A673 (cell line): ENCODE measurements around the gene PIK3IP1. TPM values are rescaled to one million over a fixed set of nuclear protein-coding genes. Genes with fewer than 3 reads are reported as not detected.

Source experiments
- BruUV-seq: library from RNA; stranded (reverse); fragments of 400-500 nt; replicated peaks from 2 replicates; lab custom pipeline; 2021; lab: Mats Ljungman, UMichigan
- CTCF ChIA-PET: fragments of 300-600 bp; sonication (Branson Sonifier 250); formaldehyde crosslinking; loops from one replicate; lab custom pipeline; 2022; ENCODE audit warnings: antibody characterized with exemption; lab: Charles Lee
- POLR2A ChIA-PET: fragments of 300-600 bp; sonication (Branson Sonifier 250); formaldehyde crosslinking; loops from one replicate; lab custom pipeline; 2022; ENCODE audit warnings: antibody characterized with exemption; ENCODE audit not compliant: low non-redundant PET; lab: Charles Lee
- DNase-seq: peaks from one replicate; pipeline ENCODE4 v3.0.0-alpha.2; 2015; ENCODE audit warnings: low spot score
- H3K27ac ChIP-seq: fragments of 200-600 bp; sonication (generic); 2 replicates; pipeline ENCODE4 v1.5.1; 2016; ENCODE audit warnings: mixed run types, low read depth, mild to moderate bottlenecking, mixed read lengths, antibody characterized with exemption, low read length; ENCODE audit not compliant: poor library complexity, severe bottlenecking
- H3K27me3 ChIP-seq: fragments of 200-600 bp; sonication (generic); replicated peaks from 2 replicates; pipeline ENCODE4 v1.6.1; 2017; ENCODE audit warnings: mixed run types, low read depth, mild to moderate bottlenecking, mixed read lengths, antibody characterized with exemption, low read length; ENCODE audit not compliant: insufficient read depth, poor library complexity
- H3K36me3 ChIP-seq: fragments of 200-600 bp; sonication (generic); 2 replicates; pipeline ENCODE4 v1.6.1; 2016; ENCODE audit warnings: mixed run types, mild to moderate bottlenecking, mixed read lengths, antibody characterized with exemption, low read length; ENCODE audit not compliant: insufficient read depth, poor library complexity, severe bottlenecking
- H3K4me1 ChIP-seq: fragments of 200-600 bp; sonication (generic); 2 replicates; pipeline ENCODE4 v1.6.1; 2017; ENCODE audit warnings: mixed run types, mild to moderate bottlenecking, mixed read lengths, antibody characterized with exemption, low read length; ENCODE audit not compliant: insufficient read depth, poor library complexity, severe bottlenecking
- H3K4me3 ChIP-seq: fragments of 200-600 bp; sonication (generic); 2 replicates; pipeline ENCODE4 v1.5.1; 2016; ENCODE audit warnings: low read depth, mixed run types, mild to moderate bottlenecking, mixed read lengths, low read length; ENCODE audit not compliant: poor library complexity, severe bottlenecking
- H3K9me3 ChIP-seq: fragments of 200-600 bp; sonication (generic); 2 replicates; pipeline ENCODE4 v1.6.1; 2016; ENCODE audit warnings: mixed run types, low read depth, mild to moderate bottlenecking, mixed read lengths, antibody characterized with exemption, low read length; ENCODE audit not compliant: poor library complexity, severe bottlenecking
- EZH2 ChIP-seq: fragments of 200-600 bp; sonication (generic); IDR thresholded peaks from 2 replicates; pipeline ENCODE4 v1.6.1; 2017; ENCODE audit warnings: borderline replicate concordance, low read depth, mild to moderate bottlenecking, mixed read lengths, antibody characterized with exemption, low read length; ENCODE audit not compliant: poor library complexity, severe bottlenecking
- intact Hi-C: fragments of 100-400 bp; cut with micrococcal nuclease; formaldehyde crosslinking; loops from one replicate; pipeline ENCODE4 v1.10.0; 2022; ENCODE audit not compliant: unreplicated experiment
- total RNA-seq: library from RNA; stranded (reverse); gene quantifications from 2 replicates; pipeline ENCODE4 v1.2.3, GENCODE V29; 2021
- TF ChIP-seq, protein P1 (sequence below): fragments of 300-800, 200-600 bp; sonication (generic); conservative IDR thresholded peaks from 2 replicates; pipeline ENCODE4 v1.5.1; 2017; ENCODE audit warnings: low read depth, mild to moderate bottlenecking, antibody characterized with exemption, low read length, moderate library complexity, mixed read lengths

Gene PIK3IP1
- total RNA-seq, 1 experiment from 2014 or later: 0.24 TPM

DNA sequence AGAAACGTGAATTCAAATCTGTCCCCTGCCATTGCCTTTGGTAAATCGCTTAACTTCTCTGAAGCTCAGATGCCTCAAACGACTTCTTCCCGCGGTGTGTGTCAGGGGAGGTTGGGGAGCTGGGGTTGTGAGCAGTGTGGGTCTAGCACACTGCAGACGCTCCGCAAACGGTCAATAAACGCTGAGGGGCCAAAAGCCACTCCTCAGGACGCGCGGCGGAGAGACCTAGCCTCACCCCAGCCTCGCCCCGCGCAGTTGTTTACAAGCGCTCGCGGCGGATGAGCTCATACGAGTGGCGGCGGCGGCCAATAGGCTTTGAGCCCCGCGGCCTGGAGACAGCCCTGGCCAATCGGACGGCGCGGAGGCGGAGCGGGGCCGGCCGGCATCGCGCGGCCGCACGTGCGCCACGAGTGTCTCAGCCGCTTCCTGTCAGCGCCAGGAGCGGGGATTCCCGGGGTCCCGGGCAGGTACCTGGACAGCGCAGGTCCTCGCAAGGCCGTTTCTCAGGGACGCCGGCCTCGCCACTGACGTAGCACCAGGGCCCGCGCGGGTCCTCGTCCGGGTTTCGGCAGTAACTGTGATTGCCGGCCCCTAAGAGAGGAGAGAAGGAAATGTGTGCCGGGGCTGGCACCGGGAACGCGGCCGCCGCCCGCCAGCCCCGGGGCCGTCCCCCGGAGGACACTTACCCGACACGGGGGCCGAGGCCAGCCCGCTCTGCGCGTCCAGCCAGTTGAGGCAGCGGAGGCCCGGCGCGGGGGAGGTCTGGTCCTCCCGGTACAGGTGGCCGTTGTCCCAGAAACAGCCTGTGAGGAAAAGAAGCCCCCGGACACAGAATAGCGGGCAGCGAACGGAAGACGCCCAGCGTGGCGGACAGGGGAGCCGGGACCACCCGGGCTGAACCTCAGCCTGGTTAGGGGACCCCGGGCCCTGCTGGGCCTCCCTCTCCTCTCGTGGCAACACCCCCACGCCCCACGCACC, 1.5 kb downstream of the PIK3IP1 start:
- DNase-seq: peak; percentile 94
- Histone ChIP-seq H3K9me3 (no peaks in the 10 kb centered on the region), H3K4me3 (peak overlapping the region; percentile 49), H3K27ac (no peak overlapping the region), H3K27me3 (no peaks in the 10 kb centered on the region), H3K36me3 (no peaks in the 10 kb centered on the region), H3K4me1 (peaks cover 23% of the 10 kb centered on the region)
- no peak for TF ChIP-seq EZH2
- TF ChIP-seq, protein P1, sequence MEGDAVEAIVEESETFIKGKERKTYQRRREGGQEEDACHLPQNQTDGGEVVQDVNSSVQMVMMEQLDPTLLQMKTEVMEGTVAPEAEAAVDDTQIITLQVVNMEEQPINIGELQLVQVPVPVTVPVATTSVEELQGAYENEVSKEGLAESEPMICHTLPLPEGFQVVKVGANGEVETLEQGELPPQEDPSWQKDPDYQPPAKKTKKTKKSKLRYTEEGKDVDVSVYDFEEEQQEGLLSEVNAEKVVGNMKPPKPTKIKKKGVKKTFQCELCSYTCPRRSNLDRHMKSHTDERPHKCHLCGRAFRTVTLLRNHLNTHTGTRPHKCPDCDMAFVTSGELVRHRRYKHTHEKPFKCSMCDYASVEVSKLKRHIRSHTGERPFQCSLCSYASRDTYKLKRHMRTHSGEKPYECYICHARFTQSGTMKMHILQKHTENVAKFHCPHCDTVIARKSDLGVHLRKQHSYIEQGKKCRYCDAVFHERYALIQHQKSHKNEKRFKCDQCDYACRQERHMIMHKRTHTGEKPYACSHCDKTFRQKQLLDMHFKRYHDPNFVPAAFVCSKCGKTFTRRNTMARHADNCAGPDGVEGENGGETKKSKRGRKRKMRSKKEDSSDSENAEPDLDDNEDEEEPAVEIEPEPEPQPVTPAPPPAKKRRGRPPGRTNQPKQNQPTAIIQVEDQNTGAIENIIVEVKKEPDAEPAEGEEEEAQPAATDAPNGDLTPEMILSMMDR: no peak
- ChIA-PET CTCF (interaction anchor here (0.5 to 1.6 kb wide), 4 partner anchors 18 to 131 kb away, joined by 3 to 7 read pairs (median 5); no protein-coding TSS in a partner anchor), POLR2A (interaction anchor here (0.7 to 1.0 kb wide), 2 partner anchors 56 to 229 kb away, joined by 4 read pairs; partner anchors contain the start of gene PATZ1)
- intact Hi-C loops: loop anchor here (5.0 kb wide), 2 partner anchors 78 to 183 kb away; partner anchors contain the start of genes LIMK2 and SELENOM
- BruUV-seq: no TSS peak

DNA sequence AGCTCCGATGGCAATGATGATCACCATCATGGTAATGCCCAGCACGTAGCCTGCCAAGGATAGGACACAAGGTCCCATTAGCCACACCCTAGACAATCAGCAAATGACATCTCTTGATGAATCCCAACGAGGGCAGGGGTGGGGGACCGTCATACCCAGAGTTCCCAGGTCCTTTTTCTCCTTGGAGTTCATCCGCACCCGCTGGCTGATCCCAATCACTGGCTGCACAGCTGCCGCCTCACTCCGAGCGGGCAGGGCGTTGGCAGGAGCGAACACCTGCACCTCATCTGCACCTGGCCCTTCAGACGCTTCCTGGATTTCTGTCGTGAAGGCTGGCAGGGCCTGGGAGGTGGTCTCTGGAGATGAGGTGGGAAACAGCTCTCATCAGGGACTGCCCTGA, 2.9 kb downstream of the PIK3IP1 start:
- POLR2A ChIA-PET: no interaction called here
- H3K4me1 ChIP-seq: peaks cover 19% of the 10 kb centered on the region
- DNase-seq: no peak
- no peak overlapping the region for H3K4me3 ChIP-seq
- no peaks in the 10 kb centered on the region for H3K36me3 ChIP-seq
- intact Hi-C loops: no loop called here
- H3K9me3 ChIP-seq: no peaks in the 10 kb centered on the region
- no peak for TF ChIP-seq EZH2
- TF ChIP-seq, protein P1: no peak
- no peak overlapping the region for H3K27ac ChIP-seq
- H3K27me3 ChIP-seq: no peaks in the 10 kb centered on the region
- no TSS peak for BruUV-seq
- CTCF ChIA-PET: no interaction called here

DNA sequence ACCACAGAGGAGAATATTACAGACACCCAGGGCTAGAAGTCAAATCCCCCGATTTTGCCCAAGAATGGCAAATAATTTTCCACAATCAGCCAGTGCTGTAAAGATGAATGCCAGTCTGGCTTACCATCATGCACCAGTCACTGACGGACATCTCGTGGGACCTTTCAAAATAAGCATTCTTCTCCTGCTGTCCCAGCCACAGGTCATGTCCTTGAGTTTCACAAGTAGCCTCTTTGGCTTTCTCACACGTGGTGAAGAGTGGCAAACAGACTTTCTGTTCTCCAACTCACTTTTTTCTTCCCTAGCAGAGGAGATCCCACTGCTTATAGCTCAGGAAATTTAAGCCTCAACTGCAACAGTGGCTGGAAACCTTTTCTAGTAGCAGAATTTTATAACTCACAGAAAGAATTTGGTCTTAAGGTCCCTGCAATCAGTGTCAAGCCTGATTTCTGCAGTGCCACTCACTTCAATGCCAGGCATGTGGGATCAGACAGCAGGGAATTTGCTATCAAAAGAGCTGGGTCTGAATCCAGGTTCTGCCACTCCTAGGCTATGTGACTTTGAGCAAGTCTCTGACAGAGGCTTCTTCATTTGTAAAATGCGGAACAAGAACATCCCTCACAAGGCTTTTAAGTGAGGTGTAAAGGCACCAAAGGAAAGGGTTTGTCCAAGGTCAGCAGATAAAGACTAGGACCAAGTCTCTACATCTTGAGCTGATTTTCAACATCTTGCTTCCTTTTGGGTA, 3.6 kb downstream of the PIK3IP1 start:
- DNase-seq: no peak
- no TSS peak for BruUV-seq
- H3K4me3 ChIP-seq: no peak overlapping the region
- peaks cover 19% of the 10 kb centered on the region for H3K4me1 ChIP-seq
- CTCF ChIA-PET: no interaction called here
- intact Hi-C loops: no loop called here
- H3K9me3 ChIP-seq: no peaks in the 10 kb centered on the region
- H3K27ac ChIP-seq: no peak overlapping the region
- POLR2A ChIA-PET: no interaction called here
- no peaks in the 10 kb centered on the region for H3K36me3 ChIP-seq
- H3K27me3 ChIP-seq: no peaks in the 10 kb centered on the region
- TF ChIP-seq, protein P1: no peak
- TF ChIP-seq EZH2: no peak
